Endothelial cell of umbilical vein (primary cell): Measurements from ENCODE around the gene ST6GAL1. TPM values are rescaled to one million over a fixed set of nuclear protein-coding genes. Genes with fewer than 3 reads are reported as not detected.

Experiments used
- BruUV-seq: library from RNA; stranded (reverse); fragments of 400-500 nt; replicated peaks from 2 replicates; lab custom pipeline; 2021; lab: Mats Ljungman, UMichigan
- CTCF ChIA-PET: fragments of 300-600, 350-600 bp; sonication (Branson Sonifier 250); formaldehyde crosslinking; loops from one replicate; lab custom pipeline; 2021; ENCODE audit warnings: antibody characterized with exemption, inconsistent platforms; lab: Charles Lee
- POLR2A ChIA-PET: fragments of 300-600, 350-600 bp; sonication (Branson Sonifier 250); formaldehyde crosslinking; loops from one replicate; lab custom pipeline; 2021; ENCODE audit warnings: antibody characterized with exemption, inconsistent platforms; lab: Charles Lee
- DNase-seq: peaks from one replicate; pipeline ENCODE4 v3.0.0-alpha.2; 2011; ENCODE audit warnings: low read depth, low spot score
- FAIRE-seq: peaks from 2 replicates; lab custom pipeline; 2011; peaks lifted over from hg19 to GRCh38; lab: Jason Lieb, UNC
- H2AFZ ChIP-seq: 2 replicates; pipeline ENCODE4 v1.6.0; 2012; ENCODE audit warnings: low read depth, low read length, control low read depth, inconsistent platforms
- H3K27ac ChIP-seq: 2 replicates; pipeline ENCODE4 v1.5.1; 2011; ENCODE audit warnings: low read depth, mild to moderate bottlenecking, control low read depth, low read length, moderate library complexity; ENCODE audit not compliant: insufficient read depth
- H3K27me3 ChIP-seq, 2 experiments: 2 replicates each; pipeline versions ENCODE4 v1.6.0 to v1.6.1; 2011; ENCODE audit warnings: low read length in 2 of 2, mixed read lengths in 1 of 2; ENCODE audit not compliant: control insufficient read depth in 2 of 2, insufficient read depth in 2 of 2
- H3K36me3 ChIP-seq, 2 experiments: 2 replicates in 1 of 2; 3 replicates in 1 of 2; pipeline ENCODE4 v1.5.1; 2011; ENCODE audit warnings: low read length in 2 of 2, mild to moderate bottlenecking in 1 of 2, moderate library complexity in 1 of 2; ENCODE audit not compliant: control insufficient read depth in 2 of 2, insufficient read depth in 2 of 2; ENCODE audit errors: extremely low read depth in 1 of 2
- H3K4me1 ChIP-seq: 3 replicates; pipeline ENCODE4 v1.5.1; 2011; ENCODE audit warnings: mild to moderate bottlenecking, low read length; ENCODE audit not compliant: control insufficient read depth, insufficient read depth; ENCODE audit errors: extremely low read depth
- H3K4me2 ChIP-seq: 2 replicates; pipeline ENCODE4 v1.6.1; 2011; ENCODE audit warnings: low read length, control low read depth, mixed read lengths; ENCODE audit not compliant: insufficient read depth
- H3K4me3 ChIP-seq, 3 experiments: fragments of 200-600 bp in 1 of 3; sonication (generic), shearing (Covaris generic) in 1 of 3; replicated peaks in 1 of 3; 2 replicates each; pipeline ENCODE4 v1.5.1; 2011 to 2016; ENCODE audit warnings: control low read depth in 3 of 3, low read length in 3 of 3, mild to moderate bottlenecking in 2 of 3, inconsistent platforms in 1 of 3, low read depth in 1 of 3, moderate library complexity in 1 of 3; ENCODE audit not compliant: insufficient read depth in 1 of 3
- H3K79me2 ChIP-seq: 2 replicates; pipeline ENCODE4 v1.6.0; 2012; ENCODE audit warnings: low read length, inconsistent platforms; ENCODE audit not compliant: control insufficient read depth, insufficient read depth
- H3K9ac ChIP-seq: replicated peaks from 2 replicates; pipeline ENCODE3; 2011; ENCODE audit warnings: low read length, control low read depth; ENCODE audit not compliant: insufficient read depth; ENCODE audit errors: extremely low read depth
- H3K9me1 ChIP-seq: replicated peaks from 3 replicates; pipeline ENCODE4 v1.6.0; 2011; ENCODE audit warnings: mild to moderate bottlenecking, low read length; ENCODE audit not compliant: control insufficient read depth, insufficient read depth; ENCODE audit errors: extremely low read depth
- H3K9me3 ChIP-seq: replicated peaks from 2 replicates; pipeline ENCODE4 v1.5.1; 2012; ENCODE audit warnings: low read length, inconsistent platforms; ENCODE audit not compliant: control insufficient read depth, insufficient read depth
- H4K20me1 ChIP-seq: replicated peaks from 2 replicates; pipeline ENCODE3; 2011; ENCODE audit warnings: mild to moderate bottlenecking, low read length; ENCODE audit not compliant: control insufficient read depth, insufficient read depth; ENCODE audit errors: extremely low read depth
- CTCF ChIP-seq, 2 donors: IDR thresholded peaks; 1 replicate in 1 of 2; 2 replicates in 1 of 2; pipeline ENCODE4 v1.5.1; 2011; ENCODE audit warnings: low read length in 2 of 2, mild to moderate bottlenecking in 2 of 2, moderate library complexity in 2 of 2, control low read depth in 1 of 2, inconsistent platforms in 1 of 2, low read depth in 1 of 2; ENCODE audit not compliant: insufficient read depth in 1 of 2; ENCODE audit errors: extremely low read depth in 1 of 2
- EZH2 ChIP-seq: IDR thresholded peaks from 2 replicates; pipeline ENCODE4 v1.6.1; 2012; ENCODE audit warnings: borderline replicate concordance, low read depth, mild to moderate bottlenecking, moderate library complexity, low read length, inconsistent platforms; ENCODE audit not compliant: severe bottlenecking
- FOS ChIP-seq: IDR thresholded peaks from 2 replicates; pipeline ENCODE4 v1.6.1; 2011; ENCODE audit warnings: mild to moderate bottlenecking, low read length, moderate library complexity, borderline replicate concordance; ENCODE audit not compliant: insufficient read depth
- JUN ChIP-seq: IDR thresholded peaks from 2 replicates; pipeline ENCODE4 v1.6.1; 2011; ENCODE audit warnings: borderline replicate concordance, low read depth; ENCODE audit not compliant: insufficient read length, insufficient read depth
- MAX ChIP-seq: IDR thresholded peaks from 2 replicates; pipeline ENCODE4 v1.6.1; 2011; ENCODE audit not compliant: insufficient read depth, insufficient read length
- POLR2A ChIP-seq: IDR thresholded peaks from 2 replicates; pipeline ENCODE4 v1.6.1; 2012; ENCODE audit warnings: low read depth, mild to moderate bottlenecking, control low read depth, low read length
- dilution Hi-C: fragments of 300-500 bp; cut with MboI; formaldehyde crosslinking; loops from one replicate; pipeline ENCODE4 v1.15.0; 2019; ENCODE audit warnings: low sequenced_read_pairs; ENCODE audit not compliant: extremely low pct_ligation_motif_present
- intact Hi-C: fragments of 100-400 bp; cut with micrococcal nuclease; formaldehyde crosslinking; loops from one replicate; pipeline ENCODE4 v1.10.0; 2022
- polyA plus RNA-seq, 4 experiments: library from polyadenylated mRNA; depleted of rRNA in 3 of 4; stranded (reverse) in 3 of 4; unstranded in 1 of 4; fragments of >200 nt; gene quantifications; 2 replicates each; pipeline versions ENCODE4 v1.2.1 to v1.2.3, GENCODE V29; 2011 to 2012; ENCODE audit warnings: missing spikeins in 1 of 4
- total RNA-seq: library from RNA; stranded (reverse); gene quantifications from 2 replicates; pipeline ENCODE4 v1.2.3, GENCODE V29; 2021

Gene ST6GAL1
- total and polyA plus RNA-seq, 2 donors (not counting 3 experiments of a cell fraction or from before 2014, with no cell fraction given) = 63.9 to 101 TPM

- TF ChIP-seq CTCF (IDR thresholded peaks at IDR 0.05; ENCODE audit: extremely low read depth in 1 of 2, insufficient read depth in 1 of 2, low read depth in 1 of 2, low read length in 2 of 2) (no peak), JUN (no peak), EZH2 (no peak), FOS (no peak), MAX (no peak), POLR2A (no peak)
- CTCF ChIA-PET = interaction anchor here (4.0 kb wide), 1 partner anchor 116 kb away, joined by 18 read pairs; no protein-coding TSS in a partner anchor
Measured at GRCh38 chr3:186965141-186965879, 35.0 kb downstream of the ST6GAL1 start.

More at GRCh38 chr3:186965141-186965879, 35.0 kb downstream of the ST6GAL1 start:
- no peaks in the 10 kb centered on the region for H3K27me3 ChIP-seq
- BruUV-seq = no TSS peak
- no peak overlapping the region for H3K9ac ChIP-seq
- H4K20me1 ChIP-seq = no peaks in the 10 kb centered on the region
- H2AFZ ChIP-seq = no peak overlapping the region
- H3K4me2 ChIP-seq = no peak overlapping the region
- no peak overlapping the region for H3K4me3 ChIP-seq
- no peak overlapping the region for H3K27ac ChIP-seq
- H3K4me1 ChIP-seq = peaks cover 22% of the 10 kb centered on the region
- no peaks in the 10 kb centered on the region for H3K9me1 ChIP-seq
- H3K36me3 ChIP-seq = peaks cover 0 to 25% of the 10 kb centered on the region in 2 experiments
- dilution Hi-C loops (no loop called here), intact Hi-C loops (no loop called here)
- peaks cover 1% of the 10 kb centered on the region for H3K79me2 ChIP-seq
- FAIRE-seq (no peak), DNase-seq (peak; percentile 46)
- no peaks in the 10 kb centered on the region for H3K9me3 ChIP-seq
- POLR2A ChIA-PET = no interaction called here
